Measurements from ENCODE around the gene OTULIN. TPM values are rescaled to one million over a fixed set of nuclear protein-coding genes. Genes with fewer than 3 reads are reported as not detected.
A peak's percentile ranks its signal among the peaks of the same experiment; 100 is the strongest.

The OTULIN gene
- total and polyA plus RNA-seq, 2 of the 8 experiments (the other 6 are each of a cell fraction or from before 2014, with no cell fraction given), result 5.2 to 34.8 TPM

DNA sequence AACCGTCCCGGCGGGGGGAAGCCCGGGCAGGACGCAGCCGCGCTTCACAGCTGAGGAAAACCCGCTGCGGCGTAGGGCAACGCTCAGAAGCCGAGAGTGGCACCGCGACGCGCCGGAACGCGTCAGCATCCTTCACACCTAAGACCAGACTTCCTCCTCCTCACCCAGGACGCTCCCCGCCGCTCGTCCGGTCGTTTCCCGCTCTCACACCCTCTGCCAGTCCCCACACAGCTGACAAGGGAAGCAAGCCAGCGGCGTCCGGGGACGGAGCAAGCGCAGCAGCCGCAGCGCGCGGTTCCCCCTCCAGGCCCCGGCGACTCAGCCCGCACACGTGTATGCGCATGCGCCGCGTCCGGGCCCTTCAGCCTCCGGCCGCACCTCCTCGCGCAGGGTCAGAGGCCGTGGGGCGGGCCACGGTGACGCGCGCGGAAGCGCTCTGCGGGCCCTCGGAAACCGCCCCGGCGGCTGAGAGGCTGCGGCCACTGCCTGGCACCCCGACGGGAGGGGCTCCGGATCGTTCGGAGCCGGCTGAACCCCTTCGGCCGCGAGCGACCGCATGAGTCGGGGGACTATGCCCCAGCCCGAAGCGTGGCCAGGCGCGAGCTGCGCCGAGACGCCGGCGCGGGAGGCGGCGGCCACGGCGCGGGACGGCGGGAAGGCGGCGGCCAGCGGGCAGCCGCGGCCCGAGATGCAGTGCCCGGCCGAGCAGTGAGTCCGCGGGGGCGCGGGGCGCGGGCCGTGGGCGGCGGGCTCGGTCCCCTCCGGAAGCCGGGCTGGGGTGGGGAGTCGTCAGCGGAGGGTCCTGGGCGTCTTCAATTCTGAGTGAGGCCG lies at the start of gene OTULIN (continued):
- peak; percentile 64; the same call in 1 of the 2 replicates for TF ChIP-seq TAF1 (IDR thresholded peaks at IDR 0.05; ENCODE audit: low read depth, low read length)
- TF ChIP-seq, protein P1, sequence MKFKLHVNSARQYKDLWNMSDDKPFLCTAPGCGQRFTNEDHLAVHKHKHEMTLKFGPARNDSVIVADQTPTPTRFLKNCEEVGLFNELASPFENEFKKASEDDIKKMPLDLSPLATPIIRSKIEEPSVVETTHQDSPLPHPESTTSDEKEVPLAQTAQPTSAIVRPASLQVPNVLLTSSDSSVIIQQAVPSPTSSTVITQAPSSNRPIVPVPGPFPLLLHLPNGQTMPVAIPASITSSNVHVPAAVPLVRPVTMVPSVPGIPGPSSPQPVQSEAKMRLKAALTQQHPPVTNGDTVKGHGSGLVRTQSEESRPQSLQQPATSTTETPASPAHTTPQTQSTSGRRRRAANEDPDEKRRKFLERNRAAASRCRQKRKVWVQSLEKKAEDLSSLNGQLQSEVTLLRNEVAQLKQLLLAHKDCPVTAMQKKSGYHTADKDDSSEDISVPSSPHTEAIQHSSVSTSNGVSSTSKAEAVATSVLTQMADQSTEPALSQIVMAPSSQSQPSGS (IDR thresholded peaks at IDR 0.05; ENCODE audit: low read length), result no peak
- TF ChIP-seq SAP30 (IDR thresholded peaks at IDR 0.05; ENCODE audit: insufficient read depth, insufficient replicate concordance, low read length), result no peak
- peak; percentile 61 for TF ChIP-seq PHF8 (conservative IDR thresholded peaks at IDR 0.05; ENCODE audit: low read depth, low read length)
- peak in 1 of 2 experiments; percentile 58; a peak in 1 of 4 replicates for TF ChIP-seq SIN3A (conservative IDR thresholded peaks at IDR 0.05 in 1 of 2, IDR thresholded peaks at IDR 0.05 in 1 of 2; ENCODE audit: low read depth in 1 of 2, low read length in 2 of 2)
- TF ChIP-seq RAD21 (IDR thresholded peaks at IDR 0.05 in 1 of 2, conservative IDR thresholded peaks at IDR 0.05 in 1 of 2; ENCODE audit: low read depth in 2 of 2, low read length in 2 of 2), result no peak
- TF ChIP-seq E2F6 (IDR thresholded peaks at IDR 0.05), result peak; percentile 99
- TF ChIP-seq, protein P2, sequence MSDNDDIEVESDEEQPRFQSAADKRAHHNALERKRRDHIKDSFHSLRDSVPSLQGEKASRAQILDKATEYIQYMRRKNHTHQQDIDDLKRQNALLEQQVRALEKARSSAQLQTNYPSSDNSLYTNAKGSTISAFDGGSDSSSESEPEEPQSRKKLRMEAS (IDR thresholded peaks at IDR 0.05), result peak; percentile 95
- TF ChIP-seq GABPA (IDR thresholded peaks at IDR 0.05; ENCODE audit: borderline replicate concordance, insufficient read depth, low read length), result no peak
- peak; percentile 64 for TF ChIP-seq ASH2L (IDR thresholded peaks at IDR 0.05; ENCODE audit: low read length)
- TF ChIP-seq MAFK (IDR thresholded peaks at IDR 0.05; ENCODE audit: low read depth, low read length), result no peak
- TF ChIP-seq HDAC2 (IDR thresholded peaks at IDR 0.05; ENCODE audit: borderline replicate concordance in 1 of 2, low read depth in 2 of 2, low read length in 2 of 2), result peak; percentile 69 to 77; a peak in 2 of 4 replicates
- TF ChIP-seq SUZ12 (IDR thresholded peaks at IDR 0.05; ENCODE audit: low read length), result no peak
- peak in 1 of 2 experiments; percentile 59; a peak in 2 of 3 replicates for TF ChIP-seq POLR2A (IDR thresholded peaks at IDR 0.05; ENCODE audit: control extremely low read depth in 1 of 2, low read depth in 2 of 2, low read length in 2 of 2)
- peak; percentile 51 for TF ChIP-seq EZH2 (IDR thresholded peaks at IDR 0.05; ENCODE audit: low read depth, low read length, severe bottlenecking)
- no peak for TF ChIP-seq ZNF274 (IDR thresholded peaks at IDR 0.05; ENCODE audit: borderline replicate concordance, extremely low read depth, low read length)
- no peak for TF ChIP-seq BCL11A (IDR thresholded peaks at IDR 0.05; ENCODE audit: low read depth in 2 of 2, low read length in 2 of 2)
- TF ChIP-seq SP2 (IDR thresholded peaks at IDR 0.05; ENCODE audit: low read length), result no peak
- TF ChIP-seq RBBP5 (IDR thresholded peaks at IDR 0.05; ENCODE audit: borderline replicate concordance, low read depth, low read length), result peak; percentile 80
